Measurements from ENCODE around the gene SPPL2A. TPM values are rescaled to one million over a fixed set of nuclear protein-coding genes. Genes with fewer than 3 reads are reported as not detected.

The SPPL2A gene
- total RNA-seq, 1 experiment from 2014 or later, result 64.4 TPM

- WGBS (ENCODE audit: extremely low coverage, insufficient read length, low lambda C conversion rate), result no CpG with 5 or more reads among the region's 30 CpGs
- Histone ChIP-seq H3K27me3 (ENCODE audit: insufficient read depth, low read length) (no peaks in the 10 kb centered on the region), H3K79me2 (ENCODE audit: insufficient read depth, low read length) (peaks cover 17% of the 10 kb centered on the region; the same call in 1 of the 2 replicates), H2BK20ac (ENCODE audit: low read depth, low read length, poor library complexity, severe bottlenecking) (no peak overlapping the region), H4K20me1 (ENCODE audit: control insufficient read depth, insufficient read depth, insufficient read length) (no peaks in the 10 kb centered on the region), H3K23ac (ENCODE audit: insufficient read length, low read depth, low read length) (no peak overlapping the region), H3K23me2 (ENCODE audit: insufficient read length, low read depth, low read length, poor library complexity, severe bottlenecking) (peaks cover 11% of the 10 kb centered on the region), H3K14ac (ENCODE audit: insufficient read depth, low read length) (peak overlapping the region; percentile 89), H2BK12ac (ENCODE audit: insufficient read length, low read depth, low read length) (no peak overlapping the region), H2BK120ac (ENCODE audit: low read depth, low read length, poor library complexity, severe bottlenecking) (no peak overlapping the region), H3K4me2 (ENCODE audit: insufficient read depth, insufficient read length, low read length) (peak overlapping the region; percentile 95), H2AFZ (ENCODE audit: low read length) (no peak overlapping the region), H3K4me1 (ENCODE audit: insufficient read depth, low read length) (no peaks in the 10 kb centered on the region), H3T11ph (ENCODE audit: low read length) (no peak overlapping the region), H2BK5ac (ENCODE audit: insufficient read length, low read length) (no peak overlapping the region), H3K4ac (ENCODE audit: low read depth, low read length) (no peak overlapping the region), H3K18ac (ENCODE audit: insufficient read length, low read depth, low read length) (peak overlapping the region; percentile 92), H2AK5ac (ENCODE audit: insufficient read length, low read length) (no peak overlapping the region), H4K5ac (ENCODE audit: insufficient read length, low read depth, low read length) (no peak overlapping the region), H2BK15ac (ENCODE audit: low read depth, low read length) (no peak overlapping the region), H4K91ac (ENCODE audit: insufficient read length, low read depth, low read length) (no peak overlapping the region), H3K9me3 (ENCODE audit: control insufficient read depth, low read depth, low read length) (no peaks in the 10 kb centered on the region), H3K27ac (ENCODE audit: insufficient read length, low read depth, low read length) (no peak overlapping the region), H3K9ac (ENCODE audit: extremely low read depth, insufficient read length, low read length) (peak overlapping the region; percentile 83), H3K79me1 (ENCODE audit: insufficient read depth, low read depth, low read length, poor library complexity, severe bottlenecking) (peaks cover 9% of the 10 kb centered on the region), H4K8ac (replicated peaks; ENCODE audit: insufficient read length, low read depth, low read length) (no peak overlapping the region), H3K56ac (ENCODE audit: insufficient read length, low read depth, low read length) (no peak overlapping the region)
- peak; percentile 65 for DNase-seq
- no peaks in the 10 kb centered on the region for H3K9me3 Mint-ChIP-seq
- H3K4me1 Mint-ChIP-seq, result peaks cover 15 to 29% of the 10 kb centered on the region in 2 experiments
- peak overlapping the region; percentile 98 to 99 (median 98) for H3K27ac Mint-ChIP-seq
- TF ChIP-seq, protein P1, sequence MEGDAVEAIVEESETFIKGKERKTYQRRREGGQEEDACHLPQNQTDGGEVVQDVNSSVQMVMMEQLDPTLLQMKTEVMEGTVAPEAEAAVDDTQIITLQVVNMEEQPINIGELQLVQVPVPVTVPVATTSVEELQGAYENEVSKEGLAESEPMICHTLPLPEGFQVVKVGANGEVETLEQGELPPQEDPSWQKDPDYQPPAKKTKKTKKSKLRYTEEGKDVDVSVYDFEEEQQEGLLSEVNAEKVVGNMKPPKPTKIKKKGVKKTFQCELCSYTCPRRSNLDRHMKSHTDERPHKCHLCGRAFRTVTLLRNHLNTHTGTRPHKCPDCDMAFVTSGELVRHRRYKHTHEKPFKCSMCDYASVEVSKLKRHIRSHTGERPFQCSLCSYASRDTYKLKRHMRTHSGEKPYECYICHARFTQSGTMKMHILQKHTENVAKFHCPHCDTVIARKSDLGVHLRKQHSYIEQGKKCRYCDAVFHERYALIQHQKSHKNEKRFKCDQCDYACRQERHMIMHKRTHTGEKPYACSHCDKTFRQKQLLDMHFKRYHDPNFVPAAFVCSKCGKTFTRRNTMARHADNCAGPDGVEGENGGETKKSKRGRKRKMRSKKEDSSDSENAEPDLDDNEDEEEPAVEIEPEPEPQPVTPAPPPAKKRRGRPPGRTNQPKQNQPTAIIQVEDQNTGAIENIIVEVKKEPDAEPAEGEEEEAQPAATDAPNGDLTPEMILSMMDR (conservative IDR thresholded peaks at IDR 0.05), result no peak
- H3K4me3 Mint-ChIP-seq, result peak overlapping the region; percentile 99
- peaks cover 1 to 23% (median 19%) of the 10 kb centered on the region in 3 experiments; a peak in 6 of 7 replicates for H3K36me3 Mint-ChIP-seq (ENCODE audit: insufficient read depth in 1 of 3, low read depth in 3 of 3)
- H3K27me3 Mint-ChIP-seq (ENCODE audit: low read depth), result no peaks in the 10 kb centered on the region; the same call in 1 of the 2 replicates
Observed at GRCh38 chr15:50685976-50686468, 79.5 kb downstream of the SPPL2A start.
